Natural killer cell treated with Interleukin-12 subunit alpha and Interleukin-12 subunit beta and Interleukin-15 and Interleukin-18, amount 100 ng/mL, for 72 hours (primary cell): ENCODE results near the gene HOXD10. TPM values are rescaled to one million over a fixed set of nuclear protein-coding genes. Genes with fewer than 3 reads are reported as not detected.

Experiments
- ATAC-seq, 2 donors: fragments of 150-1000 bp; cut with Tn5 transposase in 1 of 2; sonication (Bioruptor Pico), chemical (Tn5 transposase) in 1 of 2; 2 replicates each; pipeline ENCODE4 v1.10.0; 2021
- DNase-seq: peaks from one replicate; pipeline ENCODE4 v3.0.0; 2022; ENCODE audit warnings: low spot score
- H3K27ac Mint-ChIP-seq, 2 donors: 1 replicate in 1 of 2; 2 replicates in 1 of 2; pipeline ENCODE4 v1.8.0; 2022; ENCODE audit warnings: mixed read lengths in 2 of 2, mild to moderate bottlenecking in 1 of 2, moderate library complexity in 1 of 2
- H3K27me3 Mint-ChIP-seq, 2 donors: 1 replicate in 1 of 2; 2 replicates in 1 of 2; pipeline ENCODE4 v1.8.0; 2022; ENCODE audit warnings: mixed read lengths in 2 of 2
- H3K36me3 Mint-ChIP-seq: one replicate; pipeline ENCODE4 v1.8.0; 2022; ENCODE audit warnings: mixed read lengths
- H3K4me1 Mint-ChIP-seq, 2 donors: 1 replicate in 1 of 2; 2 replicates in 1 of 2; pipeline ENCODE4 v1.8.0; 2022; ENCODE audit warnings: low read depth in 2 of 2, mixed read lengths in 2 of 2, mild to moderate bottlenecking in 1 of 2
- H3K4me3 Mint-ChIP-seq: one replicate; pipeline ENCODE4 v1.8.0; 2022; ENCODE audit warnings: mixed read lengths
- H3K9me3 Mint-ChIP-seq: 2 replicates; pipeline ENCODE4 v1.8.0; 2022; ENCODE audit warnings: mixed read lengths
- total RNA-seq, 2 donors: library from RNA; stranded (reverse); gene quantifications; one replicate each; pipeline ENCODE4 v1.2.3, GENCODE V29; 2022

The HOXD10 gene
- total RNA-seq, 2 donors from 2014 or later = not detected

DNA sequence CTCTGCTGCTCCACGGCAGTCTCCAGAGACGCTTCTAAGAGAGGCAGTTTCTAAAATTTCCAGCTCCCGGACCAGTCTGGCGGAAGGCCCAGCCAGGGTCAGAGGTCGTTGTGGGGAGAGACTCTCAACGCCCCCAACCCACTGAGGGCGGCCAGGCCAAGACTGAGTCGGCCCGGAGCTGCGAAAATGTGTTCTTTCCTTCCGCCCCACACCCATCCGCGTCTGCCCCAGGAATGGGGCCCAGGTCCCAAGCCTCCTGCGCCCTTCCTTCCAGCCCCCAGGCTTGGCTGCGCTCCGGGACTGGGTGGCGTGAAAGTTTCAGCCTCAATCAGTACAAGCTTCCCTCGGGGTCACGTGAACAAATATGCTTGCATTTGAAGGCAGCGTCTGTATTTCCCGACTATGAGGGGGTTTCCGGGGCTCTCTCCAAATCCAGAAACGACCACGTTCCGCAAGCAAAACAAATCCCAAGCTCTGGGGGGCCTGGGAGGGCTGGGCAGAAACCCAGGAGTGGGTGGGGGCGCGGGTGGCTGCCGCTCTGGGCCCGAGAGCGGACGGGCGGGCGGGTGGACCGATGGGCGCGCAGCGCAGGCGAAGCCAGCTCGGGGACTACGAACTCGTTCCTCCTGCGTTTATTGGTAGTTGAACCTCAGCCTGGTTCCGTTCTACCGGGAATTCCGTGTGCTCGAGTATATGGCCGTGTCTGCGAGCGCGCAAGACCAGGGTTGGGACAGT, 43.8 kb downstream of the HOXD10 start:
- H3K27ac Mint-ChIP-seq = no peak overlapping the region
- peaks cover 3% of the 10 kb centered on the region for H3K9me3 Mint-ChIP-seq
- H3K4me3 Mint-ChIP-seq = no peak overlapping the region
- no peak for DNase-seq
- no peak for ATAC-seq
- peaks cover 46 to 64% of the 10 kb centered on the region in 2 donors for H3K27me3 Mint-ChIP-seq
- peaks cover 6 to 9% of the 10 kb centered on the region in 2 donors for H3K4me1 Mint-ChIP-seq
- H3K36me3 Mint-ChIP-seq = peaks cover 8% of the 10 kb centered on the region

DNA sequence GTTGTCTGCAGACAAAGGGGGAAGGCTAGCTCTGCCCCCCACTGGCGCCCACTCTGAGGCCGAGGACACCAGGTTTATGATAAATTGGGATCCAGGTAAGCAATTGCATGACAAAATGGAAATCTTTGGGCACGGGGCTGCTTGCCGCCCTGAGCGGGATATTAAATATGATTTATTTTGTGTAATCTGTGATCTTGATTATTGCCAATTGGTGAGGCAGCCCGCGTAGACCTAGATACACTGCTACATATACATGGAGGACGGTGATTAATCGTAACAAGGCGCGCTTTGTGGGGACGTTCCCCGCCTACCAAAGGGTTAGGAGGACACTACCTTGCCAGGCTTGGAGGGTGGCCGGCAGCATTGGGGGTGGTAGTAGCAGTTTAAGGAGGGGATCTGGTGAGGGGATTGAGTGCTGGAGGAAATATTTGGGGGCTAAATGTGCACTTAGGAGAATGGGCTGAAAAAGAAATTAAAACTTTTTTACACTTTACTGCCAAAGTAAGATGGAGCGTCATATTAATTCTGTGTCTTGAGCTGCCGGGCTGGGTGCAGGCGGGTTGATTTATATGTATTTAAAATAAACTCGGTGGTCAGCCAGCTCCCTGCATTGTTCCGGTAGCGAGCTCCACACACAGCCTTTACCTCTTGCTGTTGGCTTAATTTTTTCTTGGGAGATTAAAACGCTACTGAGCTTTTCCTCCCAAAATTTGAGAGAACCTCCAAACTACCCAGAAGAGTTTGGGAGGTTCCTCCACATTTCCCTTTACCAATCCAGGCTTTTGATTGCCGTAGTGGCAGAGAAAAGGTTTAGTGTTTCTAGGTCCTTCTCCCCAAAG, 44.6 kb downstream of the HOXD10 start:
- no peak for DNase-seq
- peaks cover 6 to 9% of the 10 kb centered on the region in 2 donors for H3K4me1 Mint-ChIP-seq
- H3K27me3 Mint-ChIP-seq = peaks cover 51 to 64% of the 10 kb centered on the region in 2 donors
- H3K27ac Mint-ChIP-seq = no peak overlapping the region
- H3K4me3 Mint-ChIP-seq = no peak overlapping the region
- H3K36me3 Mint-ChIP-seq = peaks cover 8% of the 10 kb centered on the region
- ATAC-seq = no peak
- peaks cover 3% of the 10 kb centered on the region for H3K9me3 Mint-ChIP-seq

DNA sequence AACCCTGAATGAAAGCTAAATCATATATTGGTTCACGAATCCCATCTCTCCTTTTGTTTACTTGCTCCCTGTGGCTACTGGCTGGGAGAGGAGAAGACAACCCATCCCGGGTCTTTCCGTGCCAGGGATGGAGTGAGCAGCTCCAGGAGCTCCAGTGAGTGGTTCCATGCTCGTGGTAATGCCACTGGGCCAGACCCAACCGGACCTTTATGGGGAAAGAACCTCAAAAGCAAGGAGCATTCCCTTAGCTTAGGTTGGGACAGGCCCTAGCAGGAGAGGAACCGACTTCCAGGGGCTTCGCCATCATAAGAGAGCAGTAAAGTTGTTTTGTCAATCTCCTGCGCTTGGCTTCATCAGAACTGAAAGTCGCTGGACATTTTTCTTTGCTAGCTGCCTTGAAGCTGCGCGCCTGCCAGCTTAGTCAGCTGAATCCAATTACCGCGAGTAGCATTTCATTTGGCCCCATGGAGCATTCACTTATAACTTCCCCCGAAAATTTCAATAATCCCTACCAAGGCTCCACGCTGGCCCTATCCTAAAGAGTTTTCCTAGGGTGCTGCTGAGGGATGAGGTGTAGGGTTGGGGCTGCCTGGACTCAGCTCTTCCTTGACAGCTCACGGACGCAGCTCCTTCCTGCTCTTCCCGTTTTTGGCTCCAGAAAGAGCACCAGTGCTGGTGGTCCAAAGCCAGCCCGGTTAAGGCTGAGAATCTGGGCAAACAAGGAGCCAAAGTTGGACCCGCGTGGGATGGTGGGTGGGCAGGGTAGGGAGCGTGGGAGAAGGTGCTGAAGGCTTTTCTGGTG, 45.4 kb downstream of the HOXD10 start:
- H3K4me1 Mint-ChIP-seq = peaks cover 6 to 9% of the 10 kb centered on the region in 2 donors
- no peak overlapping the region for H3K4me3 Mint-ChIP-seq
- peaks cover 3% of the 10 kb centered on the region for H3K9me3 Mint-ChIP-seq
- DNase-seq (no peak), ATAC-seq (no peak)
- peaks cover 8% of the 10 kb centered on the region for H3K36me3 Mint-ChIP-seq
- H3K27me3 Mint-ChIP-seq = peaks cover 54 to 66% of the 10 kb centered on the region in 2 donors
- no peak overlapping the region for H3K27ac Mint-ChIP-seq

DNA sequence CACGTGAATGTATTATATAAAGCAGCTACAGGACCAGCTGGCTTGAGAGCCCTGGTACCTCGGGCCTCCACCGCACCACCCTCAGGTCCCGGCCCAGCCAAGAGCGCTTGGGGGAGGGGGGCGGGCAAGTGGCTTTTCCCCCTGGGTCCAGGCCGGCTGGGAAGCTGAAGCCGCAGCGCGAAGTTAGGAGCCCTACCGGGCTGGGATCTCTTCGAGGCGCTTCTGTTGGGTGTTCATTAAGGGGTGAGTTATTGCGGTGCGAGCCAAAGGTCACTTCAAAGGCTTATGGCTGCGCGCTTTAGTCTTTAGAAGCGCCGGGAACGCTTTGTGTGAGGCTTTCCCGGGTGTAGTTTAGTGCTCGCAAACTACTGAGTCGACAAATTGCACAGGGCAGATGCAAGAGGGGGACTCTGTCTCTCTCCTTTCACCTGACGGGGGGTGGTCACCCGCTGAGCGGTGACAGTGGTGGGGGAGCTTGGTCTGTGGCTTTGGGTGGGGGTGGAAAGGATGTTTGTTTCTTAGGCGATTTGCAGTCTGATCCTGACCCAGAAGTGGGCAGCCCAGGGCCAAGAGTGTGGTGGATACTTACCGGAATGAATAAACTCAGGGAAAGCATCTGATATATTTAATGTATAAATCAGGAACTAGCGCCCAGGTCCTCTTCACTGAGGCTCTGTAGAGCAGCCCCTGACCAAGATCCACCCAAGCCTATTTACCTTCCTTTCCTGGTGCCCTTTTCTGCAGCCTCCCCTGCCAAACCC, 46.5 kb downstream of the HOXD10 start:
- peaks cover 6 to 9% of the 10 kb centered on the region in 2 donors for H3K4me1 Mint-ChIP-seq
- peaks cover 8% of the 10 kb centered on the region for H3K36me3 Mint-ChIP-seq
- peaks cover 52 to 65% of the 10 kb centered on the region in 2 donors for H3K27me3 Mint-ChIP-seq
- peaks cover 3% of the 10 kb centered on the region for H3K9me3 Mint-ChIP-seq
- no peak overlapping the region for H3K4me3 Mint-ChIP-seq
- H3K27ac Mint-ChIP-seq = no peak overlapping the region
- no peak for ATAC-seq
- DNase-seq = no peak

DNA sequence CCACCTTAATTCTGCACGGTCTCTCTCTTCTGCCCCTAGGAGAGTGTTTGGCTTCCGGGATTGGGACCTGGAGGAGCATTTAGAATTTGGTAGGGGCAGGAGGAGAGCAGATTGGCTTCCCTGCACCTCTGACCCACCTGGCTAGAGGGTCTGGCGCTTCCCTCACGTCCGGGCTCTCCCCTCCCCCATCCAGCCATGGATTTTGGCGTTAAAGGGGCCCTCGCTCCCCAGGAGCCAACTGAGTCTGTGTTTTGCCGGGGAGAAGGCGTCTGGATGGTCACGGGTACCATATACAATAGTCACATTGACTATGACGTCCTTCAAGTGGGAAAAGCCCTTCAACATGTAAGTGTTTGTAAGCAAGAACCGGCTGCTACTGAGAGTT, 47.1 kb downstream of the HOXD10 start:
- ATAC-seq (no peak), DNase-seq (no peak)
- Mint-ChIP-seq H3K4me3 (no peak overlapping the region), H3K27ac (no peak overlapping the region), H3K9me3 (peaks cover 3% of the 10 kb centered on the region), H3K36me3 (peaks cover 8% of the 10 kb centered on the region), H3K4me1 (peaks cover 6% of the 10 kb centered on the region in 2 donors), H3K27me3 (peaks cover 48 to 59% of the 10 kb centered on the region in 2 donors)

DNA sequence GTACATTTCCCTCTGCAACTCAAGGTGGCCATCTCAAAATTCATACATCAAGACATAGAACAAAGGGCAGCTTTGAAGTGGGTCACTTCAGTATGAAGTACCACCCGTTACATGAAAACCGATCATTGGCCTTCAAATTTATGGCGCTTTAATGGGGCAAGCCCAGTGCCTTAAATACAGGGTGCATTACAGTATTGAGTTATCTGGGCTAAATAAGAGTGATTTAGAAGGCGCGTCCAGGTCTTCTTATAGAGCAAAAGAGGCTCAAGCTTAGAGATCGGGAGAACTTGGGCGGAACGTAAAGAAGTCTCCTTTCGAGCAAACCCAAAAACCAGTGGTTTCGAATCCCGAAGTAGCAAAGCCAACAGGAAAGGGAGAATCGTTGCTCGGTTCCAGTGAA, 47.6 kb downstream of the HOXD10 start:
- Mint-ChIP-seq H3K36me3 (peaks cover 8% of the 10 kb centered on the region), H3K27ac (no peak overlapping the region)

DNA sequence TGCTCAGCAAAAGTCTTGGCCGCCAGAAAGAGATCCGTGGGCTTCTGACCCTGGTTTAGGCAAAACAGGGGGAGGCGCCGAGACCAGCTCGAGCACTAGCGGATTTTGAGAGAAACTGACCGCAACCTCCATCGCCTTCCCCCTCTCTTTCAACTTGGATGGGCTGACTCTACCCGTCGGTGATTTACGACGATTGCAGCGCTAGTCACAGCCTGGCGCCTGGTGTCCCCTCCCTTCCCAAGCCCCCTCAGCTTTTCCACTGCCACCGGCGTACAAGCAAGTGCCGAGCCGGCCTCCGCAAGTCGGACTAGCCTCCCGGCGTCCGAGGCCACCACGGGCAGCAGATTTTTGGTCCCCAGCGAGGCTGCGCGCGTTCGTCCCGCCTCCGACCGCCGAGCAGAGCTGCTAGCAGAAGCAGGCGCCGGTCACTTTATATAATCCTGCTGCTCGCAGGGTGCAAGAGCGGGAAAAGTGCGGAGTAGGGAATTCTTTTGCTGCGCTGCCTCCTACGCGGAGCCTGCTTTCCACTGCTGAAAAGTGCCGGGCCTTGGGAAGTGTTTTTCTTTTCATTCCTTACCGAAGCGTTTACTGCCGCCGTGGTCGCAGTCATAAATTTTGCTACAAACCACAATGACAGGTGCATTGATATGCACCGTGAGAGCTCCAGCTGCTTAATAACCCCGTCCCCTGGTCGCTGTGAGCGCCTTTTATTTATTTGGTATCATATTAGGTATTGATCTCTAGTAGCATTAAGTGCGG, 48.2 kb downstream of the HOXD10 start:
- Mint-ChIP-seq H3K9me3 (peaks cover 3% of the 10 kb centered on the region), H3K4me3 (no peak overlapping the region), H3K27me3 (peaks cover 51 to 62% of the 10 kb centered on the region in 2 donors), H3K27ac (no peak overlapping the region), H3K36me3 (peaks cover 8% of the 10 kb centered on the region), H3K4me1 (peaks cover 6% of the 10 kb centered on the region in 2 donors)
- ATAC-seq = no peak
- no peak for DNase-seq

More for the DNA sequence above, 47.6 kb downstream of the HOXD10 start:
- ATAC-seq (no peak), DNase-seq (no peak)
- H3K4me3 Mint-ChIP-seq = no peak overlapping the region
- peaks cover 3% of the 10 kb centered on the region for H3K9me3 Mint-ChIP-seq
- peaks cover 48 to 59% of the 10 kb centered on the region in 2 donors for H3K27me3 Mint-ChIP-seq
- H3K4me1 Mint-ChIP-seq = peaks cover 6% of the 10 kb centered on the region in 2 donors

DNA sequence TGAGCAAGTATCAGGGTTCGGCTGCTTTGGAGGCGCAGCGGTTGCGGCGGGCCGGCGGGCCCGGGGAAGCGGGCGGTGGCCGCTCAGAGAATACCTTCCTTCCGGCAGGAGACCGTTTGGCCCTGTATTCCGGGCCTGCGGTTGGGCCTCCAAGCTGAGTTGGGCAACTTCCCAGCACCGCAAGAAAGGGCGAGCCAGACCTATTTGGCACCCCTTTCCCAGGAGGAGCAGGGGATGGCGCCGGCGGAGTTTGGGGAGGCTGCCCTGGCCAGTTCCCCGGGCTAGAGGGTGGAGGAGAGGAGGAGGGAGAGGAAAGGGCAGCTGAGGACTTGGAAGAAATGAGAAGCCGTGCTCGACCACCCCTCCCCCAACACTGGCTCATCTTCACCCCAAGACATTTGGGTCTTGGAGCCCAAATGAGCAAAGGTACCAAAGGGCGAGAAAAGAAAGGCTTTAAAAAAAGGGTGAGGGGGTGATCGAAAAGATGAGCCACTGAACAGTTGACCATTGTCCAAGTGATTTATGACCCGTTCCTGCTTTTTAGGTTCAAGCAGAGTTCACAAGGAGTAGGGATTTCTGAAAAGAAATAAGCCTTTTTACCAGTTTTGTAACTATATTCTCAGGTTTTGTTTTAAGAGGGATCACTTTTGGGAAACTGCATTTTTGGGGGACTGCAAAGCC, 48.9 kb downstream of the HOXD10 start:
- Mint-ChIP-seq H3K27ac (no peak overlapping the region), H3K36me3 (peaks cover 8% of the 10 kb centered on the region), H3K27me3 (peaks cover 53 to 69% of the 10 kb centered on the region in 2 donors), H3K9me3 (peaks cover 3% of the 10 kb centered on the region), H3K4me3 (no peak overlapping the region), H3K4me1 (peaks cover 6% of the 10 kb centered on the region in 2 donors)
- ATAC-seq (no peak), DNase-seq (no peak)

DNA sequence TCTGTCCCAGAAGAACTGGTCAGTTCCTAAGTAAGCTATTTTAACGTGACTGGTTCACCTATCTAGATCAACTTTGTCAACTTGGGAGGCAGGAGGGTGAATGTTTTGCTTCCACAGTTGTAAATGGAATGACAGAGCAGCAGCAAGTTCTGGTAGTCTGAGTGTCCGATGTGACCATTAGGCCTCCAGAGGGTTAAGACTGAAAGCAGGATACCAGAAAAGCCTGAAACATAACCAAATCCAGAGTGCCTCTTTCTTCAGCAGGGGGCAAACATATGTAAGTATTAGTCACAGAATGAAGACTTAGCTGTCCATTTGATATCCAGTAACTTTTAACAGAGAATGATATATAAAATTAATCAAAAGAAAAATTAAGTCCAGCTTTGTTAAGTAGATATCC, 49.7 kb downstream of the HOXD10 start:
- peaks cover 49 to 65% of the 10 kb centered on the region in 2 donors for H3K27me3 Mint-ChIP-seq
- H3K4me1 Mint-ChIP-seq = peaks cover 6% of the 10 kb centered on the region in 2 donors
- peaks cover 3% of the 10 kb centered on the region for H3K9me3 Mint-ChIP-seq
- no peak overlapping the region for H3K4me3 Mint-ChIP-seq
- H3K27ac Mint-ChIP-seq = no peak overlapping the region
- peaks cover 8% of the 10 kb centered on the region for H3K36me3 Mint-ChIP-seq
- ATAC-seq (no peak), DNase-seq (no peak)

DNA sequence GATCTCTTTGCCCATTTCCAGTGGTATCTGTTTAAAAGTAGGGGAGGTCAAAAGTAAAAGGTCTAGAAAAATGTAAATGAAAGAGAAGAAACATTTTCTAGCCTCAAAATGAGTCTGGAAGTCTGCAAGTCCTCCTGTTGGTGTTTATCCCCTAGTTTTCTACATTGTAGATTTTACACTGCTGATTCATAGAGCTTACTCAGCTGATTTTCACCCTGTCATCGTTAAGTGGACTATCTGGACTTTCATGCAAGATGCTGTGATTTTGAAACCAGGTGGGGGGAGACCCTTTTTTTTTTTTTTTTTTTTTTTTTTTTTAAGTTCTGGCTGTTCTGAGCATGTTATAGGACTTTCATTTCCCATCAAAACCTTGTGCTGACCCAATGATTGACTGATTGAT, 50.8 kb downstream of the HOXD10 start:
- DNase-seq (no peak), ATAC-seq (no peak)
- Mint-ChIP-seq H3K4me3 (no peak overlapping the region), H3K27ac (no peak overlapping the region), H3K9me3 (peaks cover 3% of the 10 kb centered on the region), H3K4me1 (peaks cover 6% of the 10 kb centered on the region in 2 donors), H3K27me3 (peaks cover 45 to 58% of the 10 kb centered on the region in 2 donors), H3K36me3 (peaks cover 8% of the 10 kb centered on the region)

DNA sequence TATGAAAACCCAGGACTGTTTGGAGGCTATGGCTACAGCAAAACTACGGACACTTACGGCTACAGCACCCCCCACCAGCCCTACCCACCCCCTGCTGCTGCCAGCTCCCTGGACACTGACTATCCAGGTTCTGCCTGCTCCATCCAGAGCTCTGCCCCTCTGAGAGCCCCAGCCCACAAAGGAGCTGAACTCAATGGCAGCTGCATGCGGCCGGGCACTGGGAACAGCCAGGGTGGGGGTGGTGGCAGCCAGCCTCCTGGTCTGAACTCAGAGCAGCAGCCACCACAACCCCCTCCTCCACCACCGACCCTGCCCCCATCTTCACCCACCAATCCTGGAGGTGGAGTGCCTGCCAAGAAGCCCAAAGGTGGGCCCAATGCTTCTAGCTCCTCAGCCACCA, 52.6 kb downstream of the HOXD10 start:
- Mint-ChIP-seq H3K36me3 (peaks cover 3% of the 10 kb centered on the region), H3K4me1 (peaks cover under 1 to 6% of the 10 kb centered on the region in 2 donors), H3K4me3 (no peak overlapping the region), H3K9me3 (peaks cover 1% of the 10 kb centered on the region), H3K27ac (no peak overlapping the region), H3K27me3 (peaks cover 43 to 63% of the 10 kb centered on the region in 2 donors)
- peak; percentile 46 to 59 for ATAC-seq
- no peak for DNase-seq
